GM08714 (cell line): Measurements from ENCODE around the gene RNF150.

Experiments used
- H3K4me3 ChIP-seq: fragments of 200-500 bp; sonication (Bioruptor generic); 2 replicates; pipeline ENCODE4 v1.5.1; 2014; ENCODE audit warnings: mild to moderate bottlenecking, low read length, inconsistent platforms
- ZNF274 ChIP-seq: IDR thresholded peaks from 2 replicates; pipeline ENCODE4 v1.6.1; 2012; ENCODE audit warnings: mild to moderate bottlenecking, low read depth, low read length

Gene RNF150

DNA sequence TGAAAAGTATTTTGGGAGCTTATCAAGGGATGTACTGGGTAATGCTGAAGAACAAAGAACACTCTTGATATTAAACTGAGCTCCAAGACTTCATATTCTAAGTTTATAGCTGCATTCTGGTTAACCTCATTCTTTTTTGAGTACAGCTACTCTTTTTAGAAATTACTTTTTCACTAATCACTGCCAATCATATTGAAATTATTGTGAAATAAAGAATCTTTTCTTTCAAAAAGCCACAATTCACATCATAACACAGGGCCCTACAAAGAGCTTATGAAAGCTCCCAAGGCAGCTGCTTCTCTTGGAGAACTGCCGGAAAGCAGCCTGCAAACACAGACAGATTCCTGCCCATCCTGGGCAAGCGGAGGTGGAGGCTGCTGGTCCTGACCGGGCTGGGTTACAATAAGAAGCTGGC, 121.4 kb downstream of the RNF150 start:
- TF ChIP-seq ZNF274: no peak
- no peak overlapping the region for H3K4me3 ChIP-seq

- no peak overlapping the region for H3K4me3 ChIP-seq
- TF ChIP-seq ZNF274: no peak
Observed at GRCh38 chr4:141009931-141010330, 123.3 kb downstream of the RNF150 start.

- no peak for TF ChIP-seq ZNF274
Observed at GRCh38 chr4:141009129-141009528, 124.1 kb downstream of the RNF150 start.

DNA sequence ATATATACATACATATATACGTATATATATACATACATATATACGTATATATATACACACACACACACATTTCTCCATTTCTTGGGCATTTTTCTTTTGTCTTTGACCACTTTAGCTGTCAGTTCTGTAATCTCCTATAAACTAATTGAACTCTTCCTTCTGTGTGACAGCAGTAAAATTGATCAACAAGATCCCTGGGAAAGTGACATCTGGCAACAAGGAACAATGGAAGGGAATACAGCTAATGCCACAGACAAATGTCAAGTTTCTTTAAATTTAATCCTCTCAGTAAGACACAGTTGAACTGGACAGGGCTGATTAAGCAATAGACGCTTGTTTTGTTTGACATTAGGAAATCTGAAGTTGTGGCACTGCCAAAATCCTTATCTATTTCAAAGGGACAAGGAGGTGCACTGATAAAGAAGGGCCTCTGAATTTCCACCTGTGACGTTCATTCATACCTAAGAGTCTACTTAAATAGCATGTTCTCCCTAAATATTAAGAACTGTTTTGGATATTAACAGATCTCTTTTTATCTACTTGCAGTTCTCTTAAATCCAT, 126.9 kb downstream of the RNF150 start:
- TF ChIP-seq ZNF274: no peak
- H3K4me3 ChIP-seq: no peak overlapping the region

More at GRCh38 chr4:141009129-141009528, 124.1 kb downstream of the RNF150 start:
- H3K4me3 ChIP-seq: no peak overlapping the region

DNA sequence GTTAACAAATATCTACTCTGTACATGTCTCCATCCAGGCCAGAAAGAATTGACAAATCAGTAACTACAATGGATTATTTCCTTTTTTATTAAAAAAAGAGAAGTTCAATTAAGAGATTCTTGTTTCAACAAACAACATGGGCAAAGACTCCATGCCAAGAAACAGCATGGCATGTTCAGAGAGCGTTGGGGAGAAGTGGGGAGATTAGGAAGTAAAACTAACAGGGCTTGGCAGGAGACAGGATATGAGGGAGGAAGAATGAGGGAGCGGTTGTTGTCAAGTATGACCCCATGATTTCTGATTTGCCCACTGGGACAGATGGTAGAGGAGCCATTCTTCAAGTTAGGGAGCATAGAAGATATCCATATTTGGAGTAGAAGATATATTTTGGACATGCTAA, 128.4 kb downstream of the RNF150 start:
- no peak overlapping the region for H3K4me3 ChIP-seq
- no peak for TF ChIP-seq ZNF274

GRCh38 chr4:141003193-141003592, 130.1 kb downstream of the RNF150 start:
- no peak overlapping the region for H3K4me3 ChIP-seq
- TF ChIP-seq ZNF274: no peak

DNA sequence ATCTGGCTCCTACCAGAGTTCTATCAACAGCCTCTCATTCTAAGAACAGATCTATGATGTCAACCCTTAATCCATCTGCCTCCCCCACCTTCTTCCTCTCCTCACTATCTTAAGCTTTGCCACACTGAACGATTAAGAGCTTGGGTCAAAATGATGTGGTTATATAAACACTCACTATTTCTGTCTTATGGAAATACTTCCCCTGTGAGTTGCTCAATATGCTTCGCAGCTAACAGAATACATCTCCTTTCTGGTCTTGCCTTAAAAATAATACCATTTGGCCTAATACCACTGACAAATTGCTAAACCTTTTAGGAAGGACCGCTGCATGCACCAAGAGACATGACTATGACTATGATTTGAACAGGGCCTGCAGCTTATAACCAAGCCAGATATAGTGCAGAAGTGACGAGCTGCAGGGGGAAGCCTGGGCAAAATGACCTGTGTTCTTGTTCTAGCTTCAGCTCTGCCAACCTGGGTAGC, 130.9 kb downstream of the RNF150 start:
- no peak for TF ChIP-seq ZNF274

DNA sequence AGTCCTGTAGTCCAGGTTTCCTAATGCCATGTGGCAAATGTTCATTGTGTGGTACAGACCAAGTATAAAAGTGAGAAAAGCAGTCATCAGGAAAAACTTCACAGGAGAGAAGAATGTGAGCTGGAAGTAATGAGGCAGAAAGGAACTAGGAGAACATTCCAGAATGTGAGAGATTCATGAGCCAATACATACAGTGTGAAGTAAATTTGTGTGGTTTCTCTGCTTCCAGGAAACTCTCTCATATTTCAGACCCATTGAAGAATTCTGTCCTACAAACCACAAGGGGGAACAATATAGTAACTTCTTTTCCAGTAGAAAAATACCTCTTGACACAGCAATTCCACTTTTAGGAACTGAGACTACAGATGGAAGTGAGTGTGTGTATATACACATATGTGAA, 136.5 kb downstream of the RNF150 start:
- H3K4me3 ChIP-seq: no peak overlapping the region
- TF ChIP-seq ZNF274: no peak

More for the DNA sequence above, 130.9 kb downstream of the RNF150 start:
- H3K4me3 ChIP-seq: no peak overlapping the region

DNA sequence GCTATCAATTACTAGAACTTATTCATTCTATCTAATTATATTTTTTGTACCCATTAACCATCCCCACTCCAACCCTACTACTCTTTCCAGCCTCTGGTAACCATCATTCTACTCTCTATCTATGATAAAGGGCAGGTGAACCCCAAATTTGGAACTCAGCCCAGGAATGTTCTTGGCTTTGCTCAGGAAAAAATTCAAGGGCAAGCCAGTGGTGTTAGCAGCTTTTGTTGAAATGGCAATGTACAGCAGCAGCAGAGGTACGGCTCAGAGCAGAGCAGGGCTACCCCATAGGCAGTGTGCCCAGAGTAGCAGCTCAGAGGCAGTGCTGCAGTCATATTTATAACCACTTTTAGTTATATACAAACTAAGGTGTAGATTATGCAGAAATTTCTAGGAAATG, 138.2 kb downstream of the RNF150 start:
- no peak for TF ChIP-seq ZNF274
- no peak overlapping the region for H3K4me3 ChIP-seq

- no peak for TF ChIP-seq ZNF274
- no peak overlapping the region for H3K4me3 ChIP-seq
Observed at GRCh38 chr4:140994015-140994414, 139.3 kb downstream of the RNF150 start.

GRCh38 chr4:140993370-140993769, 139.9 kb downstream of the RNF150 start:
- H3K4me3 ChIP-seq: no peak overlapping the region
- no peak for TF ChIP-seq ZNF274

- no peak for TF ChIP-seq ZNF274
- H3K4me3 ChIP-seq: no peak overlapping the region
Observed at GRCh38 chr4:140989944-140990343, 143.3 kb downstream of the RNF150 start.

GRCh38 chr4:140986045-140986444, 147.2 kb downstream of the RNF150 start:
- H3K4me3 ChIP-seq: no peak overlapping the region
- no peak for TF ChIP-seq ZNF274

- TF ChIP-seq ZNF274: no peak
- H3K4me3 ChIP-seq: no peak overlapping the region
Observed at GRCh38 chr4:140982613-140983340, 150.5 kb downstream of the RNF150 start.

GRCh38 chr4:140980426-140981200, 152.7 kb downstream of the RNF150 start:
- no peak overlapping the region for H3K4me3 ChIP-seq
- no peak for TF ChIP-seq ZNF274
